Esophagus squamous epithelium (tissue), 4 donors: Measurements from ENCODE around the gene KIF1B.

Experiments
- POLR2A ChIP-seq, 4 donors: fragments of 450-650 bp; IDR thresholded peaks; one replicate each; pipeline ENCODE4 v1.6.1; 2017; ENCODE audit warnings: antibody characterized with exemption in 4 of 4, mild to moderate bottlenecking in 4 of 4, moderate library complexity in 3 of 4
- TF ChIP-seq, protein P1 (sequence below), 6 experiments: fragments of 450-650 bp in 4 of 6; fragments of 200-600 bp in 2 of 6; sonication (generic) in 2 of 6; IDR thresholded peaks; one replicate each; pipeline ENCODE4 v1.5.1; 2016 to 2019; ENCODE audit warnings: antibody characterized with exemption in 6 of 6, mild to moderate bottlenecking in 4 of 6, moderate library complexity in 4 of 6

DNA sequence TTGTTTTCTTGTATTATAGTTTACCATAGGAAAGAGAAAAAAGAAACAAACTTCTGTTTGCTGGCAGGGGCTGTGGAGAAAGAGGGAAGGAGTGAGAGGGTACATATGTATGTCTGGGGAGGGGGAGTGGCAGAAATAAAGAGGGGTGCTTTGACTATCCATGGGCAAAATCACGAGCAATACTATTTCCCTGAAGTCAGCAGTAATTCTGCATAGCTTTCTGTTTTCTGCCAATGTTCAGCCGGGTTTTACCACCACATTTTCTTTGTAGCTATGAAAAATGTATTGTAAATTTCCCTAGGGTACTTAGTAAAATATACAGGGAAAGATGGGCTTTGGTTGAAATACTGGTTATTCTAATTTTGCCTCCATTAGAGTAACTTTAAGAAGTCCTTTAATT is 143.3 kb downstream of the KIF1B start:
- TF ChIP-seq, protein P1, sequence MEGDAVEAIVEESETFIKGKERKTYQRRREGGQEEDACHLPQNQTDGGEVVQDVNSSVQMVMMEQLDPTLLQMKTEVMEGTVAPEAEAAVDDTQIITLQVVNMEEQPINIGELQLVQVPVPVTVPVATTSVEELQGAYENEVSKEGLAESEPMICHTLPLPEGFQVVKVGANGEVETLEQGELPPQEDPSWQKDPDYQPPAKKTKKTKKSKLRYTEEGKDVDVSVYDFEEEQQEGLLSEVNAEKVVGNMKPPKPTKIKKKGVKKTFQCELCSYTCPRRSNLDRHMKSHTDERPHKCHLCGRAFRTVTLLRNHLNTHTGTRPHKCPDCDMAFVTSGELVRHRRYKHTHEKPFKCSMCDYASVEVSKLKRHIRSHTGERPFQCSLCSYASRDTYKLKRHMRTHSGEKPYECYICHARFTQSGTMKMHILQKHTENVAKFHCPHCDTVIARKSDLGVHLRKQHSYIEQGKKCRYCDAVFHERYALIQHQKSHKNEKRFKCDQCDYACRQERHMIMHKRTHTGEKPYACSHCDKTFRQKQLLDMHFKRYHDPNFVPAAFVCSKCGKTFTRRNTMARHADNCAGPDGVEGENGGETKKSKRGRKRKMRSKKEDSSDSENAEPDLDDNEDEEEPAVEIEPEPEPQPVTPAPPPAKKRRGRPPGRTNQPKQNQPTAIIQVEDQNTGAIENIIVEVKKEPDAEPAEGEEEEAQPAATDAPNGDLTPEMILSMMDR (IDR thresholded peaks at IDR 0.05): no peak
- TF ChIP-seq POLR2A (IDR thresholded peaks at IDR 0.05): no peak
